ENCODE results near the gene POGK.
"Not testable (repeated sequence)": the region's sequence is repeated elsewhere in the genome, so short reads cannot be mapped to it uniquely, and the experiment has no call there.

Gene POGK, protein sequence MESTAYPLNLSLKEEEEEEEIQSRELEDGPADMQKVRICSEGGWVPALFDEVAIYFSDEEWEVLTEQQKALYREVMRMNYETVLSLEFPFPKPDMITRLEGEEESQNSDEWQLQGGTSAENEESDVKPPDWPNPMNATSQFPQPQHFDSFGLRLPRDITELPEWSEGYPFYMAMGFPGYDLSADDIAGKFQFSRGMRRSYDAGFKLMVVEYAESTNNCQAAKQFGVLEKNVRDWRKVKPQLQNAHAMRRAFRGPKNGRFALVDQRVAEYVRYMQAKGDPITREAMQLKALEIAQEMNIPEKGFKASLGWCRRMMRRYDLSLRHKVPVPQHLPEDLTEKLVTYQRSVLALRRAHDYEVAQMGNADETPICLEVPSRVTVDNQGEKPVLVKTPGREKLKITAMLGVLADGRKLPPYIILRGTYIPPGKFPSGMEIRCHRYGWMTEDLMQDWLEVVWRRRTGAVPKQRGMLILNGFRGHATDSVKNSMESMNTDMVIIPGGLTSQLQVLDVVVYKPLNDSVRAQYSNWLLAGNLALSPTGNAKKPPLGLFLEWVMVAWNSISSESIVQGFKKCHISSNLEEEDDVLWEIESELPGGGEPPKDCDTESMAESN

DNA sequence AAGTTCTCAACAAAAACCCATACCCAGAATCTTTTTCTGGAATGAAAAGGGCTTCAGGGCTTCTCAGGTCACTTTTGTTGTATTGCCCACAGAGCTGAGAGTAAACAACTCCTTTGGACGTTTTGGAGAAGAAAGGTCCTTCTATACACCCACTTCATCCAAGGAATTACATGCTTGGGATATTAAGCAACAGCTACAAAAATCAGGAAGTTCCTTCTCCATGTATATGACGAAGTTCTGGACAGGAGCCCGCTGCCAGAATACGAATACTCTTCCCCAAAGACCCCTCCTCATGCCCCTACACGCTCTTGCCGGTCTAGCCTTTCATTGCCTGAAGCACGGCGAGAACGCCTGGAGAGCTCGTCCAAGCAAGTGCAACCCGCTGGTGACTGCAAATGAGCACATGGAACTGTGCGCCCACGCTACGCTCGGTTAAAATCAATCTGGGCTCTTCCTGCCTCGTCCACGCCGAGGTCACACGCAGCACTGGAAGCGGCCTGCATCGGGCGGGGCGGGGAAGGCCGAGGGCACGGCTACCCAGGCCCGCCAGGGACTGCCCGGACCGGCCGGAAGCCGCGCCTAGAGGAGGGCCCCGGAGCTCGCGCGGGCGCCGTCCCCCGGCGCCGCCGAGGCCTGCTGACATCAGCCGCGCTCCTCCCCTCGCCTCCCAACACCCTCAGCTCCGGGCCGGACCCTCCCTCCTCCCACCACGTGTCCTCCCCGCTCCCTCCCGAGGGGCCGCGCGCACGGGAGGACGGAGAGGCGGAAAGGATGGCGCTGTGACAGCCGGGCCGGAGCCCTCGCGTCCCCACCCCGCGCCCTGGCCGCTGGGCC, at the start of gene POGK:
Gene POGK (plus strand): TSS at position 710 of the 834 bp plus-strand sequence. CDS start 1,482 bp downstream, outside the sequence.
- peak; percentile 70 for DNase-seq (ENCODE audit: low read depth)

DNA sequence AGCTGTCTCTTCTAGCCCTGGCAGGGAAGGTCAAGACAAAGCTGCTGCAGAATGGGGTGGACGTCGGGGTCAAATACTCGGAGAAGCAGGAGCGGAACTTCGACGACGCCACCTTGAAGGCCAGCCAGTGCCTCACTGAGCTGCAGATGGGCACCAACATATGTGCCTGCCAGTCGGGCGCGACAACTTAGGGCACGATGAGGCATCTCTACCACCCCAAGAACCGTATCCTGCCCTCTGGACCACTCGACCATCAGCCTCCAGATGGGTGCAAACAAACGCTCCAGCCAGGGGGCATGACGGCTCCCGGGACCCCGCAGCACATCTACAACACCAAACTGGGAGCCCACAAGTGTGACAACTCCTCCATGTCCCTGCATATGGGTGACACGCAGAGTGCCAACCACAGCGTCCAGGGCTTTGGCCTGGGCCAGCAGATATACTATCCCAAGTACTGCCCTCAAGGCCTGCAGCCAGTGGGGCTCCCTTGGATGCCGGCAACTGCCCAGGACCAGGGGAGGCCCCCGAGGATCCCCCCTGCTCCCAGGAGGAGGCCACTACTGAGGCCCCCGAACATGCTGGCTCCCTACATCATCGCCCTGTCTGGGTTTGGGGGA, 42.5 kb upstream of the POGK start:
- no peak for DNase-seq (ENCODE audit: low read depth)

DNA sequence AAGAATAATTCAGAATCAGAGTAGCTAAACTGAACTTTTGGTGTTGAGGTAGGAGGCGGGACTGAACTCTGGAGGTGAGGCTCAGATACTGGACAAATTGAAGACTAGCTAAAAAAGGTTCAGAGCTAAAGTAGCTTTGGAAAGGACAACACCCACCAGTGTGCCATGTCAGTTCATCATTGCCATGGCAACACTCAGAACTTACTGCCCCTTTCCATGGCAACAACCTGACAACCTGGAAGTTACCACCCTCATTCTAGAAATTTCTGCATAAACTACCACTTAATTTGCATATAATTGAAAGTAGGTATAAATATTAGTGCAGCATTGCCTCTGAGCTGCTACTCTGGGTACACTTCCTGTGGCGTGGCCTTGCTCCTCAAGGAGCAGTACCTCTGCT, 30.3 kb upstream of the POGK start:
- DNase-seq (ENCODE audit: low read depth) = no peak

DNA sequence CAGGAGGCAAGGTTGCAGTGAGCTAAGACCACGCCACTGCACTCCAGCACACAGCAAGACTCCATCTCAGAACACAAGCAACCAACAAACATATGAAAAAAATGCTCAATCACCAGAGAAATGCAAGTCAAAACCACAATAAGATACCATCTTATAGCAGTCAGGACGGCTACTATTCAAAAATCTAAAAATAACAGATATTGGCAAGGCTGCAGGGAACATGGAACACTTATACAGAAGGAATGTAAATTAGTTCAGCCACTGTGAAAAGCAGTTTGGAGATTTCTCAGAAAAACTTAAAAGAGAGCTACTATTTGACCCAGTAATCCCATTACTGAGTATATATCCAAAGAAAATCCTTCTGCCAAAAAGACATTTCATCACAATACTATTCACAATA, 27.6 kb upstream of the POGK start:
- peak; percentile 53 for DNase-seq (ENCODE audit: low read depth)

DNA sequence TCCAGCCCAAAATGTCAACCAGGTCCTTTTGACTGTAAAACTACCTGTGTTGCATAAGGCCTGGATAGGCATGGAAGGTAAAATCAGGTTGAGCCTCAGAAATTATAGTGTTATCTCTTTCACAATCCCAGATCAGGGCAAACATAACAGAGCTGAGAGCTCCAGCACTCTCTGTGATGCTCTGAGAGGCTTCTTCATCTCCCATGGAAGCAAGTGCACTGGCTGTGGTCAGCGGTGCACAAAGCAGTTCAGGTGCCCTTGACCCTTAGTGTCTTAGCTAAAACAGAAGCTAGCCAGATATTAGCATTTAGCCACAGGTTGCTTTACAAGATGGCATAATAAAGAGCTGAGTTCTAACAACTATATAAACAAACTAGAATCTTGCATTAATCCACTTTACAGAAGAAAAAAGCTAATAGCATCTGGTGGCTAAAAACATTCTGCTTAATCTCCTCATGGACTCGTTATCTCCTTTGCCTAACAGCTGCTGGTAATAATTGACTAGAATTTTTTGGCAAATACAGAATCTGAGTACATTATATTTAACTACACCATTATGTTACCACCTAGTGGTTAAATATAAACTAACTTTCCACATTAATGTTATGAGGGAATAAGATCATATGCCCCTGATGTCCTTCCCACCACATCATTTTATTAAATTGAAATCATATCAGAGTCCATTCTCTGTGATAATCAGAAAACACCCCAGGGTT, 25.6 kb upstream of the POGK start:
- no peak for DNase-seq (ENCODE audit: low read depth)

DNA sequence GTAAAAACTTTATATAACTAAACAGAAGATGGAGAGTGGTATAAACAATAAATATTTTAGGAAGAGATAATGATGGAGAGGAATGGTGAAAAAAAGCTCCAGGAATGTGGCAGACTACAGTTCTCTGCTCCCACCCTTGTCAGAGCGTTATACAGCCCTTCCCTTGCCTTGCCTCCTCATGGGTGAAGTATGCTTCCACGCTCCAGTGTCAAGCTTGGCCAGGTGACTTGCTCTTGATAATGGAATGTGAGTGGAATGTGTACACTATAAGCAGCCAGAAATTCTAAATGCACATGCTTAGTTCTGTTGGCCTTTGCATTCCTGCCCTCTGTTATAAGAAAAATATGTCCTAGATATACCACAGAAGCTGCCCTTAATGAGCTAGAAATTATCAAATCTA, 24.7 kb upstream of the POGK start:
- peak; percentile 6 for DNase-seq (ENCODE audit: low read depth)

DNA sequence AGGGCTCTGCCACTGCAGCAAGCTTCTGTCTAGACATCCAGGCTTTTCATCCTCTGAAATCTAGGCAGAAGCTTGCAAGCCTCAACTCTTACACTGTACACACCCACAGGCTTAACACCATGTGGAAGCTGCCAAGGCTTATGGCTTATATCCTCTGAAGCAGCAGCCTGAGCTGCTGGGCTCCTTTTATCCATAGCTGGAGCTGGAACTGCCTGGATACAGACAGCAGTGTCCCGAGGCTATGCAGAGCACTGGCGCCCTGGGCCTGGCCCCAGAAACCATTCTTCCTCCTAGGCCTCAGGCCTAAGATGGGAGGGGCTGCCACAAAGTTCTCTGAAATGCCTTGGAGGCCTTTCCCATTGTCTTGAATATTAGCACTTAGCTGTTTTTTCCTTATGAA, 19.3 kb upstream of the POGK start:
- no peak for DNase-seq (ENCODE audit: low read depth)

DNA sequence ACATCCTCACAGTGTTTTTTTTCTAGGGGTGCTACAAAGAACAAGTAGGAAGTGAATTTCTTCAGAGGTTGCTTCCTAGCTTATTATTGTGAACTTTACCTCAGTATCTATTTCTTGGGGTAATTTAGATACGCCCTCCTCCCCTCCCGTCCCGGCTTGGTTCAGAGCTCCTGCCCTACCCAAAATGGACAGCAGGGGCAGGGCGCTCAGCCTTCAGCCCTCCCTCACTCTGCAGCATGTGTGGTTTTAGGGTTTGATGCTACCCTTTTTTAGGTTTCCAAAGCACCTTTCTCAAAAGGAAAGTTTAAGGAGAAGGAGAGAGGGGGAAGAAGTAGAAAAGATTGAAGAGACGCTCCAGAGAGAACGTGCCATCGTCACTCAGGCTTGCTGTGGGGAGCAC, 16.9 kb upstream of the POGK start:
- no peak for DNase-seq (ENCODE audit: low read depth)

DNA sequence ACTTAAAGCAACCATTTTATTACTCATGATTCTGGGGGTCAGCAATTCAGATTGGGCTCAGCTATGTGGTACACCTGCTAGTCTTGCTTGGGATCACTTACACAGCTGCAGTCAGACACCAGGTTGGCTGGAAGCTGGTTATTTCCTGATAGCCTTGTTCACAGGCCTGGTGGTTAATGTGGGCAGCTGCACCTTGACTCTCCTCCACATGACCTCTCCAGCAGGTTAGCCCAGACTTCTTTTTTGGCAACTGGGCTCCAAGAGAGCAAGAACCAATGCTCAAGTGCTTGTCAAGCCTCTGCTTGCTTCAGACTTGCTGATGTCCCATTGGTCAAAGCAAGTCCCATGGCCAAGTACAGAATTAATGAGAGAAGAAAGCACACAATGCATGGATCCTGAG, 11.8 kb upstream of the POGK start:
- DNase-seq (ENCODE audit: low read depth) = no peak

DNA sequence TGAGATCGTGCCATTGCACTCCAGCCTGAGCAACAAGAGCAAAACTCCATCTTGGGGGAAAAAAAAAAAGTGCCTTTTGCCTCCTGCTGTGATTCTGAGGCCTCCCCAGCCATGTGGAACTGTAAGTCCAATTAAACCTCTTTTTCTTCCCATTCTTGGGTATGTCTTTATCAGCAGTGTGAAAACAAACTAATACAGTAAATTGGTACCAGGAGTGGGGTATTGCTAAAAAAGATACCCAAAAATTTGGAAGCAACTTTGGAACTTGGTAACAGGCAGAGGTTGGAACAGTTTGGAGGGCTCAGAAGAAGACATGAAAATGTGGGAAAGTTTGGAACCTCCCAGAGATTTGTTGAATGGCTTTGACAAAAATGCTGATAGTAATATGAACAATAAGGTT, 9.5 kb upstream of the POGK start:
- not testable (repeated sequence) for DNase-seq (ENCODE audit: low read depth)

DNA sequence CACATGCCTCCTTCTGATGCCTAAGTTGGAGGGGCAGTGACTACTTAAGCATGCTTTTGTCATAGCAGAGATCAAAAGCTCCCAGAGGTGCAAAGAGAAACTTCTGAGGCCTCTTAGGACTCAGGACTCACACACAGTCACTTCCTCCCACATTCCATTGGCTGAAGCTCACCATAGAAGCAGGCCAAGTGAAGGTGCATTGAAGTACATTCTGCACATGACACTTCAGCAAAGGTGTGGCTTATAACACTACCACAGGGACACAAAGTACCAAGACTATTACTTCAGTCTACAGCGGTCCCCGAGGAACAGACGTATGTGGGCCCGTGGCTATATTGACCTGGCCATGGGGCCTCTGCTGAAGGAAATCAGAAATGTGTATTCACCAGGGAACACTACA, 2.5 kb upstream of the POGK start:
- no peak for DNase-seq (ENCODE audit: low read depth)

DNA sequence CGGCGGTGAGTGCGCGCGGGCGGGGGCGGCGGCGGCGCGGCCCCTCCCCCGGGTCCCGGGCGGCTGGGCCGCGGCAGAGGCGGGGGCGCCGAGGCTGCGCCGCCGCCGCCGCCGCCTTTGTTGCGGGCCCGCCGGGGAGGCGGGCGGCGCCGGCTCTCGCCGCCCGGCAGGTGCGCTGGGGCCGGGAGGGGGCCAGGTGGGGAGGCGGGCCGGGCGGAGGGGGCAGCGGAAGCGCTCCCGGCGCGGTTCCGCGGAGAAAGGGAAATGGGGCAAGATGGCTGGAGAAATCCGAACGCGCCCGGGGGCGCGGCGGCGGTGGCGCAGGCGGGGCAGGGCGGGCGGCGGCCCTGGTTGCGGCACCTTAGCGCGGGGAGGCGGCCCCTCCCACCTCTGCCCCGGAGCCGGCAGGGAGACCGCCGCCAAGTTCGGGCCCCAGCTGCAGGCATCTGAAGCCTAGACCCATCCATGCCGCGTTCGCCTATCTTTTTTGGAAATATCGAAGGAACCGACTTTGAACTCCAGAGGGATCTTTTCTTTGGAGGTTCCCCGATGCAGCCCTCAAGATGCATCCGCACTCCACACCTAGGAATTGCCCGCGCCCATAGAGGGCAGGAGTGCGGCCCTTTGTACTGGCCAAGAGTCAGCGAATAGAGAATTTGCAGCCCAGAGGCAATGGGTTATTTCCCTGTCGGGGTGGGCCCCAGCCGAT, 479 bp downstream of the POGK start:
- DNase-seq (ENCODE audit: low read depth) = no peak

DNA sequence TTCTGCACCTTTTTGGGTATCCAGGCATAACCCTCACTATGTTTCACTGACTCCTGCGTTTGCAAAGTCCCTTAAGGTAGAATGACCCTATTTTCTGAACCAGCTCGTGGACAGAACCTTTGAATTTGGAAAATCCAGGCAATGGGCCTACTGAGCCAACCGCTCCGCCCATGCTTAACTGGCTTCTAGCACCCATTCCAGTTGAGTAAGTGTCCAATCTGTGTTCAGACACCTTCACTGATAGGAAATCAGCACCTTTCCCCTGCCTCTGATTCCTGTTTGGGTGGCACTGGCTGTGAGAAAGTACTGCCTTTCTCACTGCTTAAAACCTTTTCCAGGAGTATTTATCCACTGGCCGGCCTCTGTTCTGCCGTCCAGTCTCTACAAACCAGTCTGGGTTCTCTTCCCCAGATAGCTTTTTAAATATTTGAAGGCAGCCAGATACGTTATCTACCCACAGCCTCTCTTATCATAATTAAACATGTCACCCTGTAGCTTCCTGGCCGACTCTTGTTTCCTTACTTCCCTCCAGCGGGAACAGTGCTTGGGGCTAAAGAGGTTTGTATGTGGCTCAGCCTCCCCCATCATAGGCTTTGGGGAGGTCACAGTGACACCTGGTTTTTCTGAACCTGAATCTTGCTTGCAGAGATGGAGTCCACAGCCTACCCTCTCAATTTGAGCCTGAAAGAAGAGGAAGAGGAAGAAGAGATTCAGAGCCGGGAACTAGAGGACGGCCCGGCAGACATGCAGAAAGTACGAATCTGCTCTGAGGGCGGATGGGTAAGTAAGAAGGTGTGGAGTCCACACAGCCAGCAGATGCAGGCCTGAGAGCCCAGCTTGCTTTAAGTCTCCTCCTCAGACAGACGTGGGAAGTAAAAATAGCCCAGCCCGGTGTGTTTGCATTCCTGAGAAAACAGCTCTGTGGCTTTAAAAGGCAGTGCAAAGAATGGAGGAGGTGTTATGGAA, 1.3 kb downstream of the POGK start:
- no peak for DNase-seq (ENCODE audit: low read depth)

DNA sequence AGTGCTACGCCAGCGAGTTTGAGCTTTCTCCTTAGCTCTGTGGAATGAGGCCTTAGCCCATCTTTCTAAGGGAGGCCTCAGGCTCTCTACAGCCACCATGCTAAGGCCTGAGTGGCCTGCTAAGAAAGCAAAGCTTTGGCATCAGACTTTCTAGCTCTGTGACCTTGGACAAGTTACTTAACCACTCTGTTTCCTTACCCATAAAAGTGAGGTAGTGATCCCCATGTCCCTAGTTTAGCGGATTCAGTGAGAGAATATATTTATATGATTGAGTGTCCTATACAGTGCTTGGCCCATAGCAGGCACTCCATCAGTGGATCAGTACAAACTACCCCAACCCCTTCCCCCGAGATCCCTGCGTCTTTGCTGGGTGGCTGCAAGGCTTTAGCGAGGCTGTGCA, 4.0 kb downstream of the POGK start:
- DNase-seq (ENCODE audit: low read depth) = no peak

DNA sequence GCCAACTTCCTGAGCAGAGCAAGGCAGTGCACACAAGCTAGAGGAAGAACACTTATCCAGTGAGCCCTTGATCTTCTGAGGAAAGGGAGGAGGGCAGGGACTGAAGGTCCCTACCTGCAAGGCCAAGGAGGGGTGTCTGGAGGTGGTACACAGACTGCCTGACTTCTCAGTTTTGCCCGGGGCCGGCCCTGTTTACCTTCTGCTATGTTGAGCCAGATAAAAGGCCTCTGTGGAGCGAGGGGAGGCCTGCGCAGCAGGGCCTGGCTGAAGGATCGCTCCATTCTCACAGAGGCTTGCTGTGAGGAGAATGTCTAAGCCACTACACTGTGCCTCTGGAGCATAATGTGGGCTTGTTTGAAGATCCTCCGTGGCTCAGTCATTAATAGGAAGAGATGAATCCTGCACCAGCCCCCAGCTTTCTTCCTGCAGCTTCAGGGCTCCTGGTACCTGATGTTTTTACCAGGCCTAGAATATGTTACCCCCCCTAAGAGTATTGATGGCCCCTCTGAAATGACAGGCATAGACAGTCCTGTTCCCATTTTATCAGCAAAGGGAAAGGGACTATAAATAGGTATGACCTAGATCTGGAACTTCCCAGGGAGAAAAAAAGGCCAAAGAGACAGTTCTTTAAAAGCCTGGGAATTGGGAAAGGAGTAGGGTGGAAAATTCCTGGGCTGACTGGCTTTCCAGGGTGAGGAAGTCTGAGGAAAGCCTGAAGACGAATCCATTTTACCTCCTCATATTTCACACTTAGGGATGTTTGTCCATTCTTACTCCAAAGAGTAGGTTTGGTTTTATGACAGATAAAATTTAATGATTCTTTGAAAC, 4.7 kb downstream of the POGK start:
- no peak for DNase-seq (ENCODE audit: low read depth)

DNA sequence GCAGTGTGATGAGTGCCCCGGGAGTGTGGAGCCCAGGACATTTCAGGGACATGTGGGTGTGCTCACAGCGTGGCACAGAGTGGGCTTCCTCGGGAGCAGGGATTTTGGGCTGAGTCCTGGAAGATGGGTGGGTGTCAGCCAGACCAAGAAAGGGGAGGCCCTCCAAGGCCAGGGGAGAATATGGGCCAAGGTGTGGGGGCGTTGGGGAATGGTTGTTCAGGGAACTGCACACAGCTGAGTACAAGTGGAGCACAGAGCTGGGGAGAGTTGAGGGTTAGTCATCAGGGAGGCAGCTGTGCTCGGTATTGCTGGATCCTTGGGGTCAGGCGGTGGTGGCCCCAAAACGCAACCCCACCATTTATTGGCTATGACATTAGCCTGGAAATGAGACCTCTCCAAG, 5.5 kb downstream of the POGK start:
- no peak for DNase-seq (ENCODE audit: low read depth)

DNA sequence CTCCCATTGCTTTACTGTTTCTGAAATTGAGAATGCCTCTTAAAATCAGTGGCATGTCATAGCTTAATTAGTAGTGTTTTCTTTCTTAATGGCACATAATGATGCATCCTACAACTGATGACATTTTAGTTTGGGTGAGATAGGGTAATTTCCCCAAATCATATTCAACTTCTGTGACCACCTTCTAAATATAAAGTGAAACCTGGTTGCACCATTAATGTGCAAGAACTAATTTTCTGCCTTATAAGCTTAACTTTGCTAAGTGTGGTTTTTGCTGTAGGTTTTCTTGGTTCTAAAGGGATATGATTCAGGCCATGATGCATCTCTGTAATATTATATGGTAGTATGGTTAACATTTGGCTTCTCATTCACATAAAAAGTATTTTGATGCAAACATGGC, 8.9 kb downstream of the POGK start:
- DNase-seq (ENCODE audit: low read depth) = no peak

DNA sequence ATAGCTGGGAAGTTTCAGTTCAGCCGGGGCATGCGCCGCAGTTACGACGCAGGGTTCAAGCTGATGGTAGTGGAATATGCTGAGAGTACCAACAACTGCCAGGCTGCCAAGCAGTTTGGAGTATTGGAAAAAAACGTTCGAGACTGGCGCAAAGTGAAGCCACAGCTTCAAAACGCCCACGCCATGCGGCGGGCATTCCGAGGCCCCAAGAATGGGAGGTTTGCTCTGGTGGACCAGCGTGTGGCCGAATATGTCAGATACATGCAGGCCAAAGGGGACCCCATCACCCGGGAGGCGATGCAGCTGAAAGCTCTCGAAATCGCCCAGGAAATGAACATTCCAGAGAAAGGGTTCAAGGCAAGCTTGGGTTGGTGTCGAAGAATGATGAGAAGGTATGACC, 9.9 kb downstream of the POGK start:
- DNase-seq (ENCODE audit: low read depth) = no peak

DNA sequence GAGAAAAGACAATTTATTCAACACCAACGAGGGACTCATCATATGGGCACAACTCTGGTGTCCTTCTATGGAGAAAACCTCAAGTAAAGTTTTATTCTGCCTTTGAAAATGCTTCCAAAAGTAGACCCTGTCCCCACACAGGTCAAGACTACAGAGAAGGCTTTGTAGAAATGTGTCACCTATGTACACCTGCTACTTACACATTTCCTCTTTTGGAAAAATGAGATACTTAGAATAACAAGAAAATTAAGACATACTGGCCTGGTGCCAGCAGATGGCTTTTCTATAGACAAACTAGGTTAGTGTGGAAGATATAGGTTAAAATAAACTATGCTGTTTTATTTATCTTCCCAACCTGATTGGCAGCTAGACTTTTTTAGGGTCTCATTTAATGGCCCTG, 13.6 kb downstream of the POGK start:
- no peak for DNase-seq (ENCODE audit: low read depth)

All from GM04504 (cell line).